A549 treated with dexamethasone at 1 μM for 4 hours (cell line): ENCODE results near the gene NXPH2. TPM values are rescaled to one million over a fixed set of nuclear protein-coding genes. Genes with fewer than 3 reads are reported as not detected.

Experiments
- total RNA-seq: library from RNA; stranded (reverse); fragments of 200-300 nt; extraction: Qiagen RNA extraction; gene quantifications from 5 replicates; pipeline ENCODE4 v1.2.3, GENCODE V29; 2022

Gene NXPH2
- not detected in 5 replicates for total RNA-seq

GRCh38 chr2:138779781-138780445, at the start of gene NXPH2:
Gene NXPH2, minus strand, starts transcription at chr2:138780390. Its CDS starts 149 bp downstream, at chr2:138780241.

